ENCODE data around the gene PPP1R37. TPM values are rescaled to one million over a fixed set of nuclear protein-coding genes. Genes with fewer than 3 reads are reported as not detected.

PPP1R37 gene
- total RNA-seq, 1 donor from 2014 or later = 31.1 TPM

DNA sequence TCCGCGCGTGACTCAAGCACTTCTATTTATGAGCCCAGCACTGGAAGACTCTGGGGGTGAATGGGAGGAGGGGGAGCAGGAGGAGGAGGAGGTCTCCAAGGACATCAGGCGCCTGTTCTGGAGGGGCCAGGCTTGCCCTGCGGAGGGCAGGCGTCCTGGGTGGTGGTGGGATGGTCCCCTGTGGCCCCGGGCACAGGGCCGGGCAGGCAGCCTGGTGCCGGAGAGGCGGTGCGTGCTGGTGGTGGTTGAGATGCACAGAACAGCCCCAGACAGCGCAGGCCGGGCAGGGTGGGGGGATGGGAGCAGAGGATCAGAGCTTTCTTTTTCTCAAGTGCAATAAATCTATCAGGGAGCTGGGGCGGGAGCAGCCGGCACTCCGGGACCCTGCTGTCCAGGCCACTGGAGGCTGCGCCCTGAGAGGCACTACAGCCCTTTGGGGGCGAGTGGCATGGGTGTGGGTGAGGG, 53.8 kb downstream of the PPP1R37 start:
- DNase-seq (no peak), ATAC-seq (no peak)
- peaks cover 9% of the 10 kb centered on the region for H3K27me3 ChIP-seq
- no peak overlapping the region for H3K4me3 ChIP-seq
- H3K9me3 ChIP-seq = no peaks in the 10 kb centered on the region
- H3K36me3 ChIP-seq = peaks cover 25% of the 10 kb centered on the region
- TF ChIP-seq, protein P1, sequence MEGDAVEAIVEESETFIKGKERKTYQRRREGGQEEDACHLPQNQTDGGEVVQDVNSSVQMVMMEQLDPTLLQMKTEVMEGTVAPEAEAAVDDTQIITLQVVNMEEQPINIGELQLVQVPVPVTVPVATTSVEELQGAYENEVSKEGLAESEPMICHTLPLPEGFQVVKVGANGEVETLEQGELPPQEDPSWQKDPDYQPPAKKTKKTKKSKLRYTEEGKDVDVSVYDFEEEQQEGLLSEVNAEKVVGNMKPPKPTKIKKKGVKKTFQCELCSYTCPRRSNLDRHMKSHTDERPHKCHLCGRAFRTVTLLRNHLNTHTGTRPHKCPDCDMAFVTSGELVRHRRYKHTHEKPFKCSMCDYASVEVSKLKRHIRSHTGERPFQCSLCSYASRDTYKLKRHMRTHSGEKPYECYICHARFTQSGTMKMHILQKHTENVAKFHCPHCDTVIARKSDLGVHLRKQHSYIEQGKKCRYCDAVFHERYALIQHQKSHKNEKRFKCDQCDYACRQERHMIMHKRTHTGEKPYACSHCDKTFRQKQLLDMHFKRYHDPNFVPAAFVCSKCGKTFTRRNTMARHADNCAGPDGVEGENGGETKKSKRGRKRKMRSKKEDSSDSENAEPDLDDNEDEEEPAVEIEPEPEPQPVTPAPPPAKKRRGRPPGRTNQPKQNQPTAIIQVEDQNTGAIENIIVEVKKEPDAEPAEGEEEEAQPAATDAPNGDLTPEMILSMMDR (IDR thresholded peaks at IDR 0.05) = no peak
- intact Hi-C loops (cut with DNase I) = no loop called here
- no peaks in the 10 kb centered on the region for H3K4me1 ChIP-seq
- no peak overlapping the region for H3K27ac ChIP-seq

- no peak overlapping the region for H3K4me3 ChIP-seq
- no peak overlapping the region for H3K27ac ChIP-seq
- no peak for ATAC-seq
- intact Hi-C loops (cut with DNase I) = no loop called here
- peaks cover 13% of the 10 kb centered on the region for H3K4me1 ChIP-seq
- TF ChIP-seq, protein P1 (IDR thresholded peaks at IDR 0.05) = no peak
- H3K36me3 ChIP-seq = peaks cover 15% of the 10 kb centered on the region
- DNase-seq = no peak
- H3K27me3 ChIP-seq = peaks cover 22% of the 10 kb centered on the region
- no peaks in the 10 kb centered on the region for H3K9me3 ChIP-seq
These were observed 55.1 kb downstream of the PPP1R37 start for GRCh38 chr19:45147835-45148676.

DNA sequence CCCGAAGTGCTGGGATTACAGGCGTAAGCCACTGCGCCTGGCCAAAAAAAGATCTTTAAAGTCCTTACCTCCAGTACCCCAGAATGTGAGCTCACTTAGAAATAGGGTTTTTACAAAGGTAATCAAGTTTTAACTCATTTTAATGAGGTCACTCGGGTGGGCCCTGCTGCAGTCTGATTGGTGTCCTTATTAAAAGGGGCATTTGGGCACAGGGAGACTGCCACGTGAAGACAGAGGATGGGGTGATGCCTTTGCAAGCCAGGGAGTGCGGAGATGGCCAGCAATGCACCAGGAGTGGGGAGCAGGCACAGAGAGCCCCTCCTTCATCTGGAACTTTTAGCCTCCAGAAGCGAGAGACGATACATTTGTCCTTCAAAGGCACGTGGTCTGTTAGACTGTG, 56.1 kb downstream of the PPP1R37 start:
- TF ChIP-seq, protein P1 (IDR thresholded peaks at IDR 0.05) = no peak
- peaks cover 32% of the 10 kb centered on the region for H3K27me3 ChIP-seq
- peaks cover 9% of the 10 kb centered on the region for H3K36me3 ChIP-seq
- ATAC-seq = no peak
- no peaks in the 10 kb centered on the region for H3K9me3 ChIP-seq
- intact Hi-C loops (cut with DNase I) = no loop called here
- H3K4me1 ChIP-seq = peaks cover 23% of the 10 kb centered on the region
- no peak overlapping the region for H3K4me3 ChIP-seq
- no peak for DNase-seq
- H3K27ac ChIP-seq = no peak overlapping the region

GRCh38 chr19:45150180-45150579, 57.2 kb downstream of the PPP1R37 start:
- no peak for DNase-seq
- TF ChIP-seq, protein P1 (IDR thresholded peaks at IDR 0.05) = no peak
- H3K9me3 ChIP-seq = no peaks in the 10 kb centered on the region
- ATAC-seq = no peak
- peaks cover 24% of the 10 kb centered on the region for H3K4me1 ChIP-seq
- peaks cover 37% of the 10 kb centered on the region for H3K27me3 ChIP-seq
- H3K36me3 ChIP-seq = peaks cover 4% of the 10 kb centered on the region
- intact Hi-C loops (cut with DNase I) = no loop called here
- H3K4me3 ChIP-seq = no peak overlapping the region
- no peak overlapping the region for H3K27ac ChIP-seq

GRCh38 chr19:45150751-45151281, 57.8 kb downstream of the PPP1R37 start:
- TF ChIP-seq, protein P1 (IDR thresholded peaks at IDR 0.05) = no peak
- Histone ChIP-seq H3K27me3 (peaks cover 37% of the 10 kb centered on the region), H3K27ac (no peak overlapping the region), H3K9me3 (no peaks in the 10 kb centered on the region), H3K36me3 (no peaks in the 10 kb centered on the region), H3K4me1 (peaks cover 24% of the 10 kb centered on the region), H3K4me3 (no peak overlapping the region)
- intact Hi-C loops (cut with DNase I) = no loop called here
- no peak for DNase-seq
- ATAC-seq = no peak
